Endodermal cell (in vitro differentiated cells): Measurements from ENCODE around the gene NPDC1. TPM values are rescaled to one million over a fixed set of nuclear protein-coding genes. Genes with fewer than 3 reads are reported as not detected.

Experiments used
- DNase-seq: peaks from one replicate; pipeline ENCODE4 v3.0.0-alpha.2; 2017
- H3K27ac ChIP-seq: 2 replicates; pipeline ENCODE4 v1.5.1; 2013; ENCODE audit warnings: mild to moderate bottlenecking, low read depth, low read length, moderate library complexity
- H3K27me3 ChIP-seq: 2 replicates; pipeline ENCODE4 v1.6.1; 2013; ENCODE audit warnings: mild to moderate bottlenecking, low read length, moderate library complexity; ENCODE audit not compliant: insufficient read depth, control insufficient read depth, poor library complexity, severe bottlenecking
- H3K36me3 ChIP-seq: 2 replicates; pipeline ENCODE4 v1.7.0; 2013; ENCODE audit warnings: mild to moderate bottlenecking, low read length, moderate library complexity; ENCODE audit not compliant: control insufficient read depth, insufficient read depth
- H3K4me1 ChIP-seq: one replicate; pipeline ENCODE4 v1.7.0; 2013; ENCODE audit warnings: low read length; ENCODE audit not compliant: control insufficient read depth, insufficient read depth
- H3K4me3 ChIP-seq: 2 replicates; pipeline ENCODE4 v1.5.1; 2013; ENCODE audit warnings: mild to moderate bottlenecking, low read length, moderate library complexity
- H3K9ac ChIP-seq: 2 replicates; pipeline ENCODE4 v1.6.1; 2013; ENCODE audit warnings: mild to moderate bottlenecking, low read length, moderate library complexity; ENCODE audit not compliant: poor library complexity, severe bottlenecking; ENCODE audit errors: extremely low read depth
- H3K9me3 ChIP-seq: 2 replicates; pipeline ENCODE4 v1.6.1; 2013; ENCODE audit warnings: mild to moderate bottlenecking, low read length, moderate library complexity; ENCODE audit not compliant: control insufficient read depth
- H3K27ac Mint-ChIP-seq: 2 replicates; pipeline ENCODE4 v1.8.0; 2020; ENCODE audit warnings: mixed read lengths
- H3K27me3 Mint-ChIP-seq: 2 replicates; pipeline ENCODE4 v1.8.0; 2021; ENCODE audit warnings: mild to moderate bottlenecking, mixed read lengths; ENCODE audit not compliant: insufficient read depth
- H3K36me3 Mint-ChIP-seq: 2 replicates; pipeline ENCODE4 v1.8.0; 2020; ENCODE audit warnings: low read depth, mixed read lengths
- H3K4me1 Mint-ChIP-seq: 2 replicates; pipeline ENCODE4 v1.8.0; 2020; ENCODE audit warnings: mixed read lengths
- H3K4me3 Mint-ChIP-seq: 2 replicates; pipeline ENCODE4 v1.8.0; 2020; ENCODE audit warnings: mild to moderate bottlenecking, moderate library complexity, mixed read lengths
- H3K9me3 Mint-ChIP-seq: 2 replicates; pipeline ENCODE4 v1.8.0; 2020; ENCODE audit warnings: mild to moderate bottlenecking, mixed read lengths
- WGBS, 2 experiments: methylation state at CpG; one replicate each; pipeline versions ENCODE4 v1.1.5 to v1.1.7; 2013; ENCODE audit warnings: missing lambda C conversion rate in 2 of 2, mixed read lengths in 1 of 2; ENCODE audit not compliant: insufficient coverage in 1 of 2, insufficient read length in 1 of 2; 5-methylcytosine and 5-hydroxymethylcytosine counted together
- long read RNA-seq, 4 experiments: library from polyadenylated mRNA in 2 of 4; library from RNA in 1 of 4; library from capped mRNA in 1 of 4; stranded (forward) in 3 of 4; unstranded in 1 of 4; transcript quantifications; one replicate each; pipeline ENCODE4 v2.0.0, GENCODE V29; 2020 to 2021; ENCODE audit warnings: inconsistent platforms in 1 of 4
- polyA plus RNA-seq, 2 experiments: library from polyadenylated mRNA; stranded (reverse); fragments of 50-300 nt; gene quantifications; one replicate each; pipeline ENCODE4 v1.2.3, GENCODE V29; 2013
- total RNA-seq, 2 donors: library from RNA; stranded (reverse); fragmentation: NEBNext Ultra II Directional in 1 of 2; extraction: Animal tissue kit (Norgen Biotek cat#: 25700) in 1 of 2; gene quantifications; 2 replicates in 1 of 2; 3 replicates in 1 of 2; pipeline ENCODE4 v1.2.1, GENCODE V29; 2021
- TF ChIP-seq, protein P1 (sequence below): fragments of 200-600 bp; sonication (generic); conservative IDR thresholded peaks from 2 replicates; pipeline ENCODE4 v1.5.0; 2021; ENCODE audit warnings: antibody characterized with exemption, mild to moderate bottlenecking

NPDC1 gene, protein sequence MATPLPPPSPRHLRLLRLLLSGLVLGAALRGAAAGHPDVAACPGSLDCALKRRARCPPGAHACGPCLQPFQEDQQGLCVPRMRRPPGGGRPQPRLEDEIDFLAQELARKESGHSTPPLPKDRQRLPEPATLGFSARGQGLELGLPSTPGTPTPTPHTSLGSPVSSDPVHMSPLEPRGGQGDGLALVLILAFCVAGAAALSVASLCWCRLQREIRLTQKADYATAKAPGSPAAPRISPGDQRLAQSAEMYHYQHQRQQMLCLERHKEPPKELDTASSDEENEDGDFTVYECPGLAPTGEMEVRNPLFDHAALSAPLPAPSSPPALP
- total RNA-seq, result 10 to 100 TPM; 60.8 to 73.3 TPM
- 62.0 TPM for polyA plus RNA-seq (2013, experiment 1 of 2)
- 49.7 TPM for polyA plus RNA-seq (2013, experiment 2 of 2)
- long read RNA-seq, experiment 1, transcript NPDC1-202 (9 exons, 1,494 nt), result major isoform, 10 of 20 reads
- long read RNA-seq, experiment 1, partial matches to known transcripts, result 4 of 20 reads
- long read RNA-seq, experiment 1, other reads (novel, unspliced or antisense), result 4 of 20 reads
- long read RNA-seq, experiment 2, transcript NPDC1-202 (9 exons, 1,494 nt), result major isoform, 39 of 70 reads
- long read RNA-seq, experiment 2, transcript NPDC1-201 (8 exons, 2,187 nt), result minor isoform, 13 of 70 reads
- long read RNA-seq, experiment 2, partial matches to known transcripts, result 1 of 70 reads
- long read RNA-seq, experiment 2, other reads (novel, unspliced or antisense), result 17 of 70 reads
- long read RNA-seq, experiment 3, transcript NPDC1-202 (9 exons, 1,494 nt), result major isoform, 153 of 178 reads
- long read RNA-seq, experiment 3, partial matches to known transcripts, result 5 of 178 reads
- long read RNA-seq, experiment 3, other reads (novel, unspliced or antisense), result 19 of 178 reads
- long read RNA-seq, experiment 4, partial matches to known transcripts, result 1 of 1 reads
- long read RNA-seq, experiment 4, other reads (novel, unspliced or antisense), result 0 of 1 reads

DNA sequence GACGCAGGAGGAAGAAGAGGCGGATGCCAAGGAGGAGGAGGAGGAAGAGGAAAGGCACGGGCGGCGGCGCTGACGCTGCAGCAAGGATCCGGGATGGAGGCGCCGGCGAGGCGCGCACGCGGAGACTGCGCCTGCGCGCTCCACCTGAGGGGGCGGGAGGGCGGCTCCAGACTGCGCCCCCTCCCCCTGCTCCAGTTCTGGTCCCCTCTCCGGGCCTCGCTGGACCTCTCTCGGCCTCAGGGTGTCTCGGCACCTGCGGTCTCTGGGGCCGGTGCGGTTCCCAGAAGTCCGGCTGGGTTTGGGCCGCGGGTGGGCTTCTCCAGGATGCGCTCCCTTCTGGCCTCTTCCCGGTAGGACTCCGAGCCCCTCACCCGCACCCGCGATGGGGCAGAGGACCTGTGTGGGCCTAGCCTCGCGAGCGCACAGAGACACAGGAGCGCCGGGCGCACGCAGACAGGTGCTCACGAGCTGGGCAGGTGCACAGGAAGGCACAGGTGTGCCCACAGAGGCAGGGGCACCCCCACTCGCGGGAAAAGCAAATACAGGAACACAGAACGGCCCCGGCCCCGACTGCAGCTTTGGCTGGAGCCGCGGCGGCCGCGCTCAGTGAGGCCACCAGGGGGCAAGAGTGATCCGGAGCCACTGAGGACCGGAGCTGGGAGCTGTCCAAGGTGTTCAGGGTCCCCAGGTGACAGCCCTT lies at the start of gene NPDC1:
NPDC1 (minus strand) TSS at position 90 of the 700 bp plus-strand sequence. CDS start 188 bp downstream, outside the sequence.
- Histone ChIP-seq H3K9ac (no peak within 1 kb of the TSS), H3K9me3 (no peaks in the 10 kb centered on the region), H3K4me3 (peak within 1 kb of the TSS; percentile 81), H3K27ac (no peak within 1 kb of the TSS), H3K27me3 (peaks cover 57% of the 10 kb centered on the region), H3K4me1 (peaks cover 6% of the 10 kb centered on the region), H3K36me3 (no peaks in the 10 kb centered on the region)
- no peaks in the 10 kb centered on the region for H3K4me1 Mint-ChIP-seq
- peak; percentile 98 for DNase-seq
- no peaks in the 10 kb centered on the region for H3K9me3 Mint-ChIP-seq
- no peaks in the 10 kb centered on the region for H3K36me3 Mint-ChIP-seq
- TF ChIP-seq, protein P1, sequence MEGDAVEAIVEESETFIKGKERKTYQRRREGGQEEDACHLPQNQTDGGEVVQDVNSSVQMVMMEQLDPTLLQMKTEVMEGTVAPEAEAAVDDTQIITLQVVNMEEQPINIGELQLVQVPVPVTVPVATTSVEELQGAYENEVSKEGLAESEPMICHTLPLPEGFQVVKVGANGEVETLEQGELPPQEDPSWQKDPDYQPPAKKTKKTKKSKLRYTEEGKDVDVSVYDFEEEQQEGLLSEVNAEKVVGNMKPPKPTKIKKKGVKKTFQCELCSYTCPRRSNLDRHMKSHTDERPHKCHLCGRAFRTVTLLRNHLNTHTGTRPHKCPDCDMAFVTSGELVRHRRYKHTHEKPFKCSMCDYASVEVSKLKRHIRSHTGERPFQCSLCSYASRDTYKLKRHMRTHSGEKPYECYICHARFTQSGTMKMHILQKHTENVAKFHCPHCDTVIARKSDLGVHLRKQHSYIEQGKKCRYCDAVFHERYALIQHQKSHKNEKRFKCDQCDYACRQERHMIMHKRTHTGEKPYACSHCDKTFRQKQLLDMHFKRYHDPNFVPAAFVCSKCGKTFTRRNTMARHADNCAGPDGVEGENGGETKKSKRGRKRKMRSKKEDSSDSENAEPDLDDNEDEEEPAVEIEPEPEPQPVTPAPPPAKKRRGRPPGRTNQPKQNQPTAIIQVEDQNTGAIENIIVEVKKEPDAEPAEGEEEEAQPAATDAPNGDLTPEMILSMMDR, result peak; percentile 87
- H3K4me3 Mint-ChIP-seq, result peak within 1 kb of the TSS; percentile 60
- 0% methylated on average over 50 to 57 of the region's 57 CpGs for WGBS, 2 experiments
- peaks cover 56% of the 10 kb centered on the region for H3K27me3 Mint-ChIP-seq
- no peak within 1 kb of the TSS for H3K27ac Mint-ChIP-seq

DNA sequence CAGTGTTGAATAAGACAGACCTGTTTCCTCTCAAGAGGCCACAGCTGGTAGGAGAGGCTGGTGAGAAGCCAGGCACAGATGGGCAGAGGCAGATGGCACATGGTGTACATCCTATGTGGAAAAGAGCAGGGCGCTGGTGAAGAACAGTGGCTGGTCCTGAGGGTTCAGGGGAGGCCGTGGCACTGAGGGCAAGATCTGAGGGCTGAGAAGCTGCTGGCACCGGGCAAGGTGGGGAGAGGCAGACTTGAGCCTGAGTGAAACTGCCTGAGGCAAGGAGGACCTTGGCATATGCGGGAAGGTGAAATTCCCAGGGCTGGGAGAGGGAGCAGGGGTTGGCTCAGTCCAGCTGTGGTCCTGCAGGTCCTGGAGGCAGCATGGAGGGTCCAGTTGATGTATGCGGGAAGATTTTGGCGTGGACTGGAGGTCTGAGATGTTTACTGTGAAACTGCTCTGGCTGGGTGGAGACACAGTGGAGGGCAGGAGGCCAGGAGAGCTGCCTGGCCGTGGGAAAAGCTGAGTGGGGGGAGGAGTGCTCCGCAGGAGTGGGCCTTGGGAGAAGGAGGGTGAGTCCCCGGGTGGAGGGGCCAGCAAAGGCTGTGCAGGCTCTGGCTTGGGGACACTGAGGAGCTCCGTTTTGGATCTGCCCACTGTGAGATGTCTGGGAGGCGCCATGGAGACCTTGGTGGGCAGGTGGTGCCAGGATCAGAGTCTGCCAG lies 43.4 kb upstream of the NPDC1 start:
- peaks cover 36% of the 10 kb centered on the region for H3K36me3 ChIP-seq
- Mint-ChIP-seq H3K4me1 (peaks cover 10% of the 10 kb centered on the region), H3K4me3 (no peak overlapping the region), H3K27ac (no peak overlapping the region), H3K36me3 (peaks cover 27% of the 10 kb centered on the region), H3K9me3 (no peaks in the 10 kb centered on the region), H3K27me3 (peaks cover 6% of the 10 kb centered on the region)
- no peak for DNase-seq
- H3K27ac ChIP-seq, result no peak overlapping the region
- TF ChIP-seq, protein P1, result no peak
- H3K4me1 ChIP-seq, result no peaks in the 10 kb centered on the region
- H3K9me3 ChIP-seq, result no peaks in the 10 kb centered on the region
- no peaks in the 10 kb centered on the region for H3K27me3 ChIP-seq
- 91 to 95% methylated on average over 9 to 11 of the region's 11 CpGs for WGBS, 2 experiments
- H3K4me3 ChIP-seq, result no peak overlapping the region
- H3K9ac ChIP-seq, result no peak overlapping the region
